ENCODE results near the gene LRP2. TPM values are rescaled to one million over a fixed set of nuclear protein-coding genes. Genes with fewer than 3 reads are reported as not detected.

Gene LRP2
- total RNA-seq, 1 donor = under 0.01 TPM

- H3K4me3 ChIP-seq (ENCODE audit: low read depth, low read length) = no peak overlapping the region
- no peak for DNase-seq (ENCODE audit: low read depth)
- TF ChIP-seq CTCF (IDR thresholded peaks at IDR 0.05; ENCODE audit: insufficient read depth, low read depth, low read length) = no peak
Observed at GRCh38 chr2:169116327-169116726, 246.0 kb downstream of the LRP2 start.

- no peak for DNase-seq (ENCODE audit: low read depth)
- no peak overlapping the region for H3K4me3 ChIP-seq (ENCODE audit: low read depth, low read length)
- TF ChIP-seq CTCF (IDR thresholded peaks at IDR 0.05; ENCODE audit: insufficient read depth, low read depth, low read length) = no peak
Observed at GRCh38 chr2:169114056-169114455, 248.3 kb downstream of the LRP2 start.

- no peak overlapping the region for H3K4me3 ChIP-seq (ENCODE audit: low read depth, low read length)
- no peak for DNase-seq (ENCODE audit: low read depth)
- TF ChIP-seq CTCF (IDR thresholded peaks at IDR 0.05; ENCODE audit: insufficient read depth, low read depth, low read length) = no peak
Observed at GRCh38 chr2:169112841-169113240, 249.5 kb downstream of the LRP2 start.

- TF ChIP-seq CTCF (IDR thresholded peaks at IDR 0.05; ENCODE audit: insufficient read depth, low read depth, low read length) = no peak
- no peak for DNase-seq (ENCODE audit: low read depth)
- H3K4me3 ChIP-seq (ENCODE audit: low read depth, low read length) = no peak overlapping the region
Observed at GRCh38 chr2:169110916-169111315, 251.4 kb downstream of the LRP2 start.

- no peak for TF ChIP-seq CTCF (IDR thresholded peaks at IDR 0.05; ENCODE audit: insufficient read depth, low read depth, low read length)
- no peak overlapping the region for H3K4me3 ChIP-seq (ENCODE audit: low read depth, low read length)
- no peak for DNase-seq (ENCODE audit: low read depth)
Observed at GRCh38 chr2:169110419-169110818, 251.9 kb downstream of the LRP2 start.

GRCh38 chr2:169109502-169110409 lies 252.6 kb downstream of the LRP2 start:
- TF ChIP-seq CTCF (IDR thresholded peaks at IDR 0.05; ENCODE audit: insufficient read depth, low read depth, low read length) = peak; percentile 88
- H3K4me3 ChIP-seq (ENCODE audit: low read depth, low read length) = no peak overlapping the region
- DNase-seq (ENCODE audit: low read depth) = peak; percentile 79
